IMR-90 (cell line): Measurements from ENCODE around the gene PSMD1. TPM values are rescaled to one million over a fixed set of nuclear protein-coding genes. Genes with fewer than 3 reads are reported as not detected.

Experiments used
- ATAC-seq: fragments of 200-7000 bp; cut with Tn5 transposase; 2 replicates; pipeline ENCODE4 v1.9.1; 2020; ENCODE audit warnings: low read depth, mild to moderate bottlenecking, moderate library complexity
- BruUV-seq: library from RNA; stranded (reverse); fragments of 400-500 nt; replicated peaks from 2 replicates; lab custom pipeline; 2021; lab: Mats Ljungman, UMichigan
- CTCF ChIA-PET: fragments of 300-600 bp; formaldehyde crosslinking; extraction: SDS; loops from one replicate; lab custom pipeline; 2021; ENCODE audit warnings: antibody characterized with exemption; lab: Yijun Ruan, JAX
- POLR2A ChIA-PET: fragments of 300-600 bp; sonication (Branson Sonifier 250); formaldehyde crosslinking; loops from one replicate; lab custom pipeline; 2022; ENCODE audit warnings: antibody characterized with exemption; ENCODE audit not compliant: unreplicated experiment; lab: Charles Lee
- DNase-seq: peaks from one replicate; pipeline ENCODE4 v3.0.0; 2013
- H2AFZ ChIP-seq: replicated peaks from 2 replicates; pipeline ENCODE3; 2013; ENCODE audit warnings: low read length, mild to moderate bottlenecking; ENCODE audit not compliant: poor library complexity
- H2AK5ac ChIP-seq: 2 replicates; pipeline ENCODE4 v1.6.1; 2013; ENCODE audit warnings: low read depth, low read length, inconsistent platforms
- H2AK9ac ChIP-seq: replicated peaks from 2 replicates; pipeline ENCODE3; 2013; ENCODE audit warnings: mild to moderate bottlenecking, low read depth, low read length, moderate library complexity; ENCODE audit not compliant: poor library complexity
- H2BK120ac ChIP-seq: 2 replicates; pipeline ENCODE4 v1.6.1; 2013; ENCODE audit warnings: low read depth, low read length, inconsistent platforms
- H2BK15ac ChIP-seq: 3 replicates; pipeline ENCODE4 v1.6.1; 2013; ENCODE audit warnings: low read depth, low read length, inconsistent platforms
- H2BK20ac ChIP-seq: 2 replicates; pipeline ENCODE4 v1.6.1; 2013; ENCODE audit warnings: low read depth, mild to moderate bottlenecking, inconsistent platforms, low read length, moderate library complexity
- H2BK5ac ChIP-seq: 2 replicates; pipeline ENCODE4 v1.6.1; 2013; ENCODE audit warnings: mild to moderate bottlenecking, low read depth, low read length, inconsistent platforms; ENCODE audit not compliant: poor library complexity, severe bottlenecking
- H3K14ac ChIP-seq: replicated peaks from 2 replicates; pipeline ENCODE4 v1.6.1; 2013; ENCODE audit warnings: low read depth, low read length, inconsistent platforms
- H3K18ac ChIP-seq: 2 replicates; pipeline ENCODE4 v1.6.1; 2013; ENCODE audit warnings: low read depth, low read length, control low read depth
- H3K23ac ChIP-seq: 2 replicates; pipeline ENCODE4 v1.6.1; 2013; ENCODE audit warnings: low read depth, low read length, inconsistent platforms
- H3K27ac ChIP-seq: 2 replicates; pipeline ENCODE4 v1.5.1; 2013; ENCODE audit warnings: mild to moderate bottlenecking, control low read depth, low read length; ENCODE audit not compliant: insufficient read depth
- H3K27me3 ChIP-seq: 2 replicates; pipeline ENCODE4 v1.6.1; 2013; ENCODE audit warnings: low read length; ENCODE audit not compliant: control insufficient read depth, insufficient read depth
- H3K36me3 ChIP-seq: 2 replicates; pipeline ENCODE4 v1.6.1; 2013; ENCODE audit warnings: low read length, mixed read lengths; ENCODE audit not compliant: control insufficient read depth, insufficient read depth
- H3K4ac ChIP-seq: 2 replicates; pipeline ENCODE4 v1.6.1; 2013; ENCODE audit warnings: low read depth, low read length, inconsistent platforms
- H3K4me1 ChIP-seq: 2 replicates; pipeline ENCODE4 v1.6.1; 2013; ENCODE audit warnings: low read length, mixed read lengths; ENCODE audit not compliant: control insufficient read depth, insufficient read depth
- H3K4me2 ChIP-seq: 2 replicates; pipeline ENCODE4 v1.6.1; 2013; ENCODE audit warnings: low read depth, mild to moderate bottlenecking, control low read depth, low read length, moderate library complexity
- H3K4me3 ChIP-seq: 2 replicates; pipeline ENCODE4 v1.5.1; 2013; ENCODE audit warnings: low read depth, mild to moderate bottlenecking, control low read depth, low read length, moderate library complexity; ENCODE audit not compliant: insufficient read depth
- H3K56ac ChIP-seq: 2 replicates; pipeline ENCODE4 v1.6.1; 2013; ENCODE audit warnings: low read length, inconsistent platforms; ENCODE audit not compliant: insufficient read depth; ENCODE audit errors: extremely low read depth
- H3K79me1 ChIP-seq, 2 experiments: 2 replicates each; pipeline ENCODE4 v1.6.1; 2013; ENCODE audit warnings: low read length in 2 of 2, inconsistent platforms in 1 of 2, low read depth in 1 of 2
- H3K9ac ChIP-seq: 2 replicates; pipeline ENCODE4 v1.6.1; 2013; ENCODE audit warnings: low read depth, low read length, control low read depth
- H3K9me1 ChIP-seq: 2 replicates; pipeline ENCODE4 v1.6.1; 2013; ENCODE audit warnings: low read length, inconsistent platforms; ENCODE audit not compliant: insufficient read depth
- H3K9me3 ChIP-seq: 2 replicates; pipeline ENCODE4 v1.6.1; 2013; ENCODE audit warnings: low read length; ENCODE audit not compliant: control insufficient read depth, insufficient read depth
- H4K20me1 ChIP-seq: 2 replicates; pipeline ENCODE4 v1.6.1; 2013; ENCODE audit warnings: low read length, inconsistent platforms; ENCODE audit not compliant: insufficient read depth
- H4K5ac ChIP-seq: 2 replicates; pipeline ENCODE4 v1.6.1; 2013; ENCODE audit warnings: mild to moderate bottlenecking, low read depth, low read length, control low read depth
- H4K8ac ChIP-seq, 2 experiments: 2 replicates each; pipeline ENCODE4 v1.6.1; 2013; ENCODE audit warnings: low read depth in 2 of 2, low read length in 2 of 2, control low read depth in 1 of 2, inconsistent platforms in 1 of 2
- H4K91ac ChIP-seq: 2 replicates; pipeline ENCODE4 v1.6.1; 2013; ENCODE audit warnings: low read depth, low read length, inconsistent platforms; ENCODE audit not compliant: insufficient read depth
- USF2 ChIP-seq: fragments of 150-350 bp; IDR thresholded peaks from 2 replicates; pipeline ENCODE4 v1.6.1; 2017; ENCODE audit warnings: mild to moderate bottlenecking, antibody characterized with exemption, low read length, low read depth
- WGBS, 2 experiments: methylation state at CpG; one replicate each; pipeline versions ENCODE4 v1.1.5 to v1.1.7; 2013; ENCODE audit warnings: missing lambda C conversion rate in 2 of 2; ENCODE audit not compliant: insufficient read length in 1 of 2; ENCODE audit errors: extremely low coverage in 2 of 2; 5-methylcytosine and 5-hydroxymethylcytosine counted together
- dilution Hi-C: fragments of 300-500 bp; cut with HindIII; formaldehyde crosslinking; loops from one replicate; pipeline ENCODE4 v1.14.3; 2018; ENCODE audit warnings: low sequenced_read_pairs; ENCODE audit not compliant: unreplicated experiment
- in situ Hi-C: fragments of 300-500 bp; cut with MboI; formaldehyde crosslinking; loops from 3 replicates; pipeline ENCODE4 v1.14.3; 2019; ENCODE audit warnings: low sequenced_read_pairs, inconsistent platforms, mixed read lengths
- intact Hi-C: fragments of 100-400 bp; cut with micrococcal nuclease; formaldehyde crosslinking; loops from 2 replicates; pipeline ENCODE4 v1.10.0; 2022
- polyA plus RNA-seq, 3 experiments: library from polyadenylated mRNA; depleted of rRNA; stranded (reverse); fragments of >200 nt; gene quantifications; 2 replicates each; pipeline ENCODE4 v1.2.3, GENCODE V29; 2012; ENCODE audit warnings: low replicate concordance in 1 of 3
- total RNA-seq: library from RNA; depleted of rRNA; stranded (reverse); fragments of >200 nt; gene quantifications from 2 replicates; pipeline ENCODE4 v1.2.3, GENCODE V29; 2012

Gene PSMD1
- total and polyA plus RNA-seq, 2 of the 4 experiments (the other 2 are of a cell fraction) = 89.8 to 181 TPM

- Histone ChIP-seq H2BK120ac (peak overlapping the region; percentile 86), H4K5ac (peak overlapping the region; percentile 9; the same call in 1 of the 2 replicates), H3K4ac (peak overlapping the region; percentile 70), H3K36me3 (no peaks in the 10 kb centered on the region), H3K4me3 (no peak overlapping the region), H3K4me1 (peaks cover 17% of the 10 kb centered on the region; the same call in 1 of the 2 replicates), H2BK5ac (no peak overlapping the region), H2BK20ac (peak overlapping the region; percentile 79), H4K8ac (peak overlapping the region; percentile 70 to 82; a peak in 3 of 4 replicates), H2BK15ac (peak overlapping the region; percentile 52; the same call in 2 of the 3 replicates), H2AK9ac (peak overlapping the region; percentile 75), H3K56ac (no peak overlapping the region), H3K27me3 (no peaks in the 10 kb centered on the region), H3K27ac (peak overlapping the region; percentile 2; the same call in 1 of the 2 replicates), H3K9me1 (peaks cover 3% of the 10 kb centered on the region; the same call in 1 of the 2 replicates), H4K20me1 (no peaks in the 10 kb centered on the region), H3K9me3 (no peaks in the 10 kb centered on the region), H2AK5ac (peak overlapping the region; percentile 78; the same call in 1 of the 2 replicates), H2AFZ (peak overlapping the region; percentile 76), H3K9ac (no peak overlapping the region), H3K79me1 (no peaks in the 10 kb centered on the region), H3K23ac (no peak overlapping the region), H4K91ac (peak overlapping the region; percentile 84), H3K4me2 (no peak overlapping the region), H3K18ac (peak overlapping the region; percentile 36; the same call in 1 of the 2 replicates), H3K14ac (peak overlapping the region; percentile 8)
- no peak for DNase-seq
- ATAC-seq = no peak
- ChIA-PET CTCF (no interaction called here), POLR2A (no interaction called here)
- intact Hi-C loops = no loop called here
- no TSS peak for BruUV-seq
- TF ChIP-seq USF2 = no peak
- dilution Hi-C loops = no loop called here
- 67% methylated on average over 6 of the region's 22 CpGs; no CpG with 5 or more reads in 1 of the 2 experiments for WGBS, 2 experiments
- in situ Hi-C loops = loop anchor here (5.0 kb wide), 1 partner anchor 78 kb away; no protein-coding TSS in a partner anchor
Measured at GRCh38 chr2:231189571-231190495, 133.2 kb downstream of the PSMD1 start.
